Measurements from ENCODE around the gene CIDEB. TPM values are rescaled to one million over a fixed set of nuclear protein-coding genes. Genes with fewer than 3 reads are reported as not detected.

The CIDEB gene
- total RNA-seq, 1 donor from 2014 or later = 23.7 TPM

- intact Hi-C loops (cut with micrococcal nuclease) = no loop called here
These were observed 48.3 kb downstream of the CIDEB start for GRCh38 chr14:24259282-24260025.

GRCh38 chr14:24258548-24259265 lies 49.1 kb downstream of the CIDEB start:
- intact Hi-C loops (cut with micrococcal nuclease) = no loop called here

GRCh38 chr14:24258119-24258518 lies 49.7 kb downstream of the CIDEB start:
- intact Hi-C loops (cut with micrococcal nuclease) = no loop called here

DNA sequence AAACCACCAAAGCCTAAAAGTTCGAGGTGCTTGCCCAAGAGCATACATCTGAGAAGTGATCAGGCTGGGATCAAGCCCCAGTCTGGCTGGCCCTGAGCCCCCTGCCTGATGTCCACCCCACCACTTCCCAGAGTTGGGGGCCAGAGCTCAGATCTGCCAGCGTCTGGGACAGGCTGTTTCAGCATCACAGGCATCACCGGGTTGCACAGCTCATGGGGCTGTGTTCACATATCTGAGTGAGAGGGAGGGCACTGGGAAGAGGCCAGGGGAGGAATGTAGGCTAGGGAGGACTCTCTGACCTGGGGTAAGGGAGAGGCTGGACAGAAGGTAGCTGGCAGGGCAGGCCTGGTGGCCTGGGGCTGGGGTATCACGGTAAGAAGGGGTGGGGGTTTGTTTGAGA lies 50.8 kb downstream of the CIDEB start:
- intact Hi-C loops (cut with micrococcal nuclease) = no loop called here

GRCh38 chr14:24255931-24256711 lies 51.7 kb downstream of the CIDEB start:
- intact Hi-C loops (cut with micrococcal nuclease) = no loop called here

DNA sequence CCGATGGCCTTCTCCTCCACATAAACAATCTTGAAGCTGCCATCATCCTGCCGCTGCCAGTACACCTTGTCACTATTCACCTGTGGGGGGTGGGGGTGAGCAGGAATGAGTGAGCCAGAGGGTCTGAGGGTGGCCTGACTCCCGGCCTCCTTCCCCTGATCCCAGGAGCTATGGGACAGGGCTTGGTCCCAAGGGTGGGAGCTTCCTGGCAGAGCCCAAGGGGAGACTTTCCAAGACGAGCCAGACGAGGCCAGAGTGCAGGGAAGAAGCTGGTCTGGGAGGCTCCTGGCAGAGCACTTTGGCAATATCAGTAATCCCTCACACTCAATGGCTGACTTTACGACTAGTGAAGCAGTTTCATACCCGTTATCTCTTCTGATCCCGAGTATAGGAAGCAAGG lies 52.3 kb downstream of the CIDEB start:
- intact Hi-C loops (cut with micrococcal nuclease) = no loop called here

Other genes with a start within 250 kb of the CIDEB start
- not detected in 2 replicates for gene CPNE6, start 236.4 kb downstream of the CIDEB start, total RNA-seq
- 46.1 and 51.2 TPM in 2 replicates for gene PCK2, start 213.7 kb downstream of the CIDEB start, total RNA-seq
- 81.8 and 89.9 TPM in 2 replicates for gene DCAF11, start 193.2 kb downstream of the CIDEB start, total RNA-seq
- 2.4 and 2.5 TPM in 2 replicates for gene NRL, start 193.0 kb downstream of the CIDEB start, total RNA-seq
- gene FITM1, start 177.3 kb downstream of the CIDEB start, total RNA-seq = 1.1 and 1.7 TPM in 2 replicates
- 545 and 567 TPM in 2 replicates for gene PSME1, start 171.8 kb downstream of the CIDEB start, total RNA-seq
- 17.9 and 18.2 TPM in 2 replicates for gene EMC9, start 166.4 kb downstream of the CIDEB start, total RNA-seq
- 802 and 822 TPM in 2 replicates for gene PSME2, start 161.4 kb downstream of the CIDEB start, total RNA-seq
- gene RNF31, start 160.5 kb downstream of the CIDEB start, total RNA-seq = 145 and 153 TPM in 2 replicates
- gene IRF9, start 146.7 kb downstream of the CIDEB start, total RNA-seq = 304 and 321 TPM in 2 replicates
- 72.3 and 78.3 TPM in 2 replicates for gene REC8, start 135.9 kb downstream of the CIDEB start, total RNA-seq
- gene IPO4, start 119.2 kb downstream of the CIDEB start, total RNA-seq = 48.1 and 50.6 TPM in 2 replicates
- 35.8 and 45.3 TPM in 2 replicates for gene TM9SF1, start 112.5 kb downstream of the CIDEB start, total RNA-seq
- 0.27 and 0.83 TPM in 2 replicates for gene TSSK4, start 102.3 kb downstream of the CIDEB start, total RNA-seq
- 96.5 and 104 TPM in 2 replicates for gene CHMP4A, start 94.5 kb downstream of the CIDEB start, total RNA-seq
- gene MDP1, start 91.9 kb downstream of the CIDEB start, total RNA-seq = 11.8 and 14.5 TPM in 2 replicates
- gene NEDD8, start 75.6 kb downstream of the CIDEB start, total RNA-seq = 187 and 191 TPM in 2 replicates
- gene GMPR2, start 75.0 kb downstream of the CIDEB start, total RNA-seq = 58.0 and 71.9 TPM in 2 replicates
- 148 and 151 TPM in 2 replicates for gene TINF2, start 65.4 kb downstream of the CIDEB start, total RNA-seq
- 6.4 and 6.7 TPM in 2 replicates for gene TGM1, start 44.8 kb downstream of the CIDEB start, total RNA-seq
- 51.6 and 55.3 TPM in 2 replicates for gene RABGGTA, start 36.4 kb downstream of the CIDEB start, total RNA-seq
- gene DHRS1, start 8.2 kb downstream of the CIDEB start, total RNA-seq = 23.3 and 25.2 TPM in 2 replicates
- gene NOP9, start 8.1 kb downstream of the CIDEB start, total RNA-seq = 40.1 and 42.6 TPM in 2 replicates
- gene LTB4R2, start 2.2 kb upstream of the CIDEB start, total RNA-seq = 15.1 and 17.8 TPM in 2 replicates
- gene LTB4R, start 3.5 kb upstream of the CIDEB start, total RNA-seq = 21.6 and 24.2 TPM in 2 replicates
- gene ADCY4, start 27.1 kb upstream of the CIDEB start, total RNA-seq = 4.3 and 5.3 TPM in 2 replicates
- gene RIPK3, start 32.0 kb upstream of the CIDEB start, total RNA-seq = 37.1 and 41.9 TPM in 2 replicates
- 0.59 TPM in 1 of 2 replicates, not detected in the other for gene NFATC4, start 60.2 kb upstream of the CIDEB start, total RNA-seq
- 0.12 and 0.17 TPM in 2 replicates for gene NYNRIN, start 91.0 kb upstream of the CIDEB start, total RNA-seq
- gene CBLN3, start 121.7 kb upstream of the CIDEB start, total RNA-seq = 17.7 and 18.5 TPM in 2 replicates
- 97.9 and 101 TPM in 2 replicates for gene KHNYN, start 122.0 kb upstream of the CIDEB start, total RNA-seq
- gene SDR39U1, start 134.8 kb upstream of the CIDEB start, total RNA-seq = 49.9 and 55.0 TPM in 2 replicates
- not detected in 2 replicates for gene CMA1, start 200.3 kb upstream of the CIDEB start, total RNA-seq

Measured in T-helper 1 cell treated with Interleukin-12 subunit alpha and Interleukin-12 subunit beta and Interleukin-4 antibody, amounts not matched to agents 30 ng/mL and 1 ng/mL, for 36 hours (primary cell).